ENCODE data around the gene SF1.

SF1 gene

DNA sequence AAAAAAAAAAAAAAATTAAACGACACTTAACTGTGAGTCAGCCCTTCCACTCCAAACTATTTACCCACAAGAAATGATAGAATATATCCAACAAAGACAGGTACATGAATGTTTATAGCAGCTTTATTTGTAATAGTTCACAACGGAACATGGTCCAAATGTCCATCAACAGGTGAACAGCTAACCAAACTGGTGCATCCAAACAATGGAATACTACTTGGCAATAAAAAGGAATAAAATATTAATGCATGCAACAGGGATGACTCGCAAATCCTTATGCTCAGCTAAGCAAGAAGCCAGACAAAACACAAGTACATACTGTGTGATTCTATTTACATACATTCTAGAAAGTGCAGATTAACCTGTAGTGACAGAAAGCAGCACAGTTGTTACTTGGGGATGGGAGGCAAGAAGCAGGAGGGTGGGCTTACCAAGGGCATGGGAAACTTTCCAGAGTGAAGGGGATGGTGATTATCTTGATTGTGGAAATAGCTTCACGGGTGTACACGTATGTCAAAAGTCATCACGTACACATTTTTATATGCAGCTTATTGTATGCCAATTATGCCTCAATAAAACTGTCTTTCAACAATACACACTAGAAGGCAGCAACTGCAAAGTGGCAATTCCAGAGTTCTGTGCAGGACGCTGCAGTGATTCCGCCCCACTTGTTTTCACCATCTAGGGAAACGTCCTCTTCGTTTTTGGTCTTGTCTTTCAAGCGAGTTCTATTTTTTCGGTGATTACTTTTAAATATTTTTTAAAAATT lies 6.7 kb upstream of the SF1 start:
- no peak for DNase-seq (ENCODE audit: low read depth)

DNA sequence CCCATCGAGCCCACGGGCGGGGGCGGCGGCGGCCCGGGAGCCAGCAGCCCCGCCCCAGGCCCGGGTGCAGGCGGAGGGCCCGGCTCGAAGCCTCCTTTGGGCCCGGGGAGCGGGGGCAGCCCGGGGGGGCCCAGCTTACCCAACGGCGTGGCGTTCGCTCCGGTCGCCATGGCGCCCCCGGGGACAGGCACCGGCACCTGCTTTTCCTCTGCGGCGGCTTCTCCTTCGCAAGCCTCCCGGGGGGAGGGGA lies 194 bp downstream of the SF1 start:
- no peak for DNase-seq (ENCODE audit: low read depth)

GRCh38 chr11:64777449-64778222 lies 706 bp downstream of the SF1 start:
- DNase-seq (ENCODE audit: low read depth): peak; percentile 68

- no peak for DNase-seq (ENCODE audit: low read depth)
Measured at GRCh38 chr11:64776875-64777274, 1.5 kb downstream of the SF1 start.

DNA sequence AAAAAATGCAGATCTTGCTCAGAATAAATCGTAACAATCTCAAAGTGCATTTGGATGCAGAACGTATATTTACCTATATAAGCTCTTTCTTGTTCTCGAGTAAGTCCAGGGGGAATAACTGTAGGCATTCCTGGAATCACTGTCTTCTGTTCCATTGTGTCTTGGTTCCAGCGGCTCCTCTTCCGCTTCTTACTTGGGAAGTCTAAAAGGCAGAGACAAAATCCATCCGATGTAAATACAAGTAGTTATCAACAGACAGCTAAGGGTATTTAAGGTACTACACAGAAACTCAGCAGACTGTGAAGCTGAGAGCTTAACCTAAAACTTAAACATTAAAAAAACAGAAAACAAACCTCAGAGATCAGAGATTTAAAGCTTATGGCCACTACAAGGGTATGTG lies 1.9 kb downstream of the SF1 start:
- DNase-seq (ENCODE audit: low read depth): no peak

- no peak for DNase-seq (ENCODE audit: low read depth)
Measured at GRCh38 chr11:64774144-64774543, 4.2 kb downstream of the SF1 start.

DNA sequence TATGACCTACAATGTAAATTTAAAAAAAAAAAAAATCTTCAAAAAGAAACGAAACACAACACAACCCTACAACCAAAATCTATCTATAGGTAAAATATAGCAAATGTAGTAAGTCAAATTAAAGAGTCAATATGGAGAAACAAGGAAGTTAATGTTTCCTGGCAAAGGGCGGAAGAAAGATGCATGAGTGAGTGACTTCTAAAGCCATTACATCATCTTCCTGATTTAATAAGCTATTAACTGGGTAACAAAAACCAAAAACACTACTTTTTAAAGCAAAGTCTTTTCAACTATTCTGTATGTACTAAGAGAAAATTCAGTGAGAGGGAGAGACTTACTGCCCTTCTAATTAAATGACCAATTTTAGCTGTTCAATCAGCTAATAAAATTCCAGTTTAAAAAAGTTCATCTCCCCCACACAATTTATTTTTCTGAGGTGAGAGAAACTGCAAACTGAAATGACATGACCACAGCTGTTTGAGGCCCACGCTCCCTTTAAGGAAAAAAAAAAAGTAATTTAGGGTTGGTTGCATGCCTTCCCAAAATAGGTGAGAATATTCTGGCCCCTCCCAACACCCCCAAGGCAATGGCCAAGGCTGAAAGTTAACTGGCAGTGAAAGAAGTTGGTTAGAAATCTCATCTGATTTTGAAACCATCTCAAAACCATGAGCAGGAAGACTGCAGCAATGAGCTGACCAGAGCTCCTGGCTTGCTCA lies 5.9 kb downstream of the SF1 start:
- DNase-seq (ENCODE audit: low read depth): no peak

- no peak for DNase-seq (ENCODE audit: low read depth)
Measured at GRCh38 chr11:64771861-64772260, 6.5 kb downstream of the SF1 start.

DNA sequence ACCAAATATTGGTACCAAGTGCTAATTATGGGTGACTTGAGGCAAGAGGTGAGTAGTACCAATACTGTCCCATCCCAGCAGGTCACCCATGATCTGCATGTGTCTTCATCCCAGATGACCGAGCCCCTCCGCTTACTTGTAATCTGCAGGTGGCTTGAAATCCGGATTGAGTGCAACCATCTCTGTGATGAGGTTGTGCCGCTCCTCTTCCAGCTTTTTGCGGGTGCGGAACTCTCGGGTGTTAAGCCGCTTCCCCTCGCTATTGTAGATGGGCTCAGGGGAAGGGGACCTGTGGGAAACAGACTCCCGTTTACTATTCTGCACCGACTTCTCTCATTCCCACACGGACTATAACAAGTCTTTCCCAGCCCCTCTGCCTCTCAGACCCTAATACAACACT lies 8.2 kb downstream of the SF1 start:
- no peak for DNase-seq (ENCODE audit: low read depth)

DNA sequence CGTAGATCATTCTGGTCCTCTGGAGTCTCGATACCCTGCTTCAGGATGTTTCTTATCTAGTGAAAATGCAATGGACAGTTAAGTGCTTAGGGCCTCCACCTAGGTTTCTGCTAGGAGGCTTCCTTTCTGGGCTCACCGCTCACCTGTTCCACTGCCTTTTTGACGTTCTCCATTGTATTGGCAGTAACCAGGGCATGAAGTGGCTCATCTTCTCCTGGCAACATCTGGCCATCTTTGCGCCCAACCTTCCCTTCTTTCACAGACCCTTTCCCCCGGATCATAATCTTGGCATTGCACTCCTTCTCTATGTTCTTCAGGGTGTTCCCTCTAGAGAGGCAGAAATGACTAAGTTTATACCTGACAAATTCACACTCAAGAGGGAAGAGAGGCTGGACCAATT lies 9.1 kb downstream of the SF1 start:
- no peak for DNase-seq (ENCODE audit: low read depth)

DNA sequence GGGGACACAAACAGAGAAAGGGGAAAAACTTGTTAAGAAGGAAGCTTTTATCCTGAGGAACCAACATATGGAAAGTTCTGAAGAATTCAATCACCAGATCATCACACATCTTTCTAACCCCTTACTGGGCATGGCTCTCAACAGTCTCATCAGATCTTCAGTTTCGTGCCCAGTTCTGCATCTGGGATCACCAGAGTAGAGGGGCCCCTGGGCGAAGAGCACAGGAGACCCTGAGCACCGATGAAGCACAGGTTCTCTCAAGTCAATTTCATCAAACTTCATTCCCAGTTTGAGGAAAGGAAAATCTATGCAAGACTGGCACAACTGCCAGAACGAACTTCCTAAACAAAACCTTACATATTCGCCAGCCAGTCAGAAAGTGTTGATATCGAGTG lies 10.0 kb downstream of the SF1 start:
- no peak for DNase-seq (ENCODE audit: low read depth)

DNA sequence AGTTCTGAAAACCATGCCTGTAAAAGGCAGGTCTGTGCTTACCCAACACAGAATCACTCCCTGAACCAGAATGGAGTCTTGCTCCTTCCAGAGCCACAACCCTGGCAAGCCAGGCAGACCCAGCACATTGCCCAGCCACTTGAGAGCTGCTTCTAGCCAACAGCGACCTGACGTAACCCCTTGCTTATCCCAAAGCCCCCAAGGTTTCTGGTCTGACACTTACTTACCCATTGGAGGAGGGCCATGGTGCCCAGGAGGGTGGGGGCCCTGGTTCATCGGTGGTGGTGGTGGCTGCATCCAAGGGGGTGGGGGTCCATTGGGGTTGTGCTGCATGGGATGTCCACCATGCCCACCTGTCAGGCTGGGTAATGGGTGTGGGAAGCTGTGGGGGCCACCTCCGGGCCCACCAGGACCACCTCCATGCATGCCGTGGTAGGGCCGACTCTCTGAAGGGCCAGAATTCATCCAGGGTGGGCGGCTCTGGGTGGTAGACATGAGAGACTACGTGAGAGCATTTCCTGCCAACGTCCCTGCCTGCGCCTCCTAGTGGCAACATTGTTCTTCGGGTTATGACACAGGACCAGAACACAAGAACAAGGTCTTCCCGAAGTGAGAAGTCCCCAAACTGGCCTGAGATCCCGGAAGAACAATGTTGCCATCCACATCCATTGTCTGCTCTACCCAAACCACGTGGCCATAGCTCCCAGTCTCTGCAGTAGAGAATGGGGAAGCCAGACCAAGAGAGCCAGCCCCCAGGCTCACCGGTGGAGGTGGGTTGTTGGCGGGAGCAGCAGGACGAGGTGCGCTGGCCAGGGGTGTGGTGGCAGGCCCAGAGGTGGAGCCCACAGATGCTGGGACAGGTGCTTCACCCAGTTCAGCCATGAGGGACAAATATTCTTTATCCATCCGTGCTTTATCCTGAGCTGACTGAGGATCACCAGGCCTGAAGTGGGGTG lies 10.7 kb downstream of the SF1 start:
- peak; percentile 54 for DNase-seq (ENCODE audit: low read depth)

DNA sequence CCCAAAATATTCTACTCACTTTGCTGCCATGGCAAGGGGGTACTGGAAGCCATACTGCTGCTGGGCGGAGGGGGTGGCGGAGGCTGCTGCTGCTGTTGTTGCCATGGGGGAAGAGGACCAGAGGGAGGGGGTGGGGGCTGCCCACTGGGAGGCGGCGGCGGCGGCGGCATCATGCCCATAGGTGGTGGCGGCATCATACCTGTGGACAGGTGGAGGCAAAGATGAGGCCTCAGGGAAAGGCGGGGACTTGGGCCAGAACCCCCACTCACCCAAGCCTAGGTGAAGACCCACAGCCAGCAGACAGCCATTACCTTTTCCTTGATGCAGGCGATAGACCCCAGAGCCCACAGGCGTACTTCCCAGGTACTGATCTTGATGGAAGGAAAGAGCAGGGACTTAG lies 11.5 kb downstream of the SF1 start:
- DNase-seq (ENCODE audit: low read depth): no peak

DNA sequence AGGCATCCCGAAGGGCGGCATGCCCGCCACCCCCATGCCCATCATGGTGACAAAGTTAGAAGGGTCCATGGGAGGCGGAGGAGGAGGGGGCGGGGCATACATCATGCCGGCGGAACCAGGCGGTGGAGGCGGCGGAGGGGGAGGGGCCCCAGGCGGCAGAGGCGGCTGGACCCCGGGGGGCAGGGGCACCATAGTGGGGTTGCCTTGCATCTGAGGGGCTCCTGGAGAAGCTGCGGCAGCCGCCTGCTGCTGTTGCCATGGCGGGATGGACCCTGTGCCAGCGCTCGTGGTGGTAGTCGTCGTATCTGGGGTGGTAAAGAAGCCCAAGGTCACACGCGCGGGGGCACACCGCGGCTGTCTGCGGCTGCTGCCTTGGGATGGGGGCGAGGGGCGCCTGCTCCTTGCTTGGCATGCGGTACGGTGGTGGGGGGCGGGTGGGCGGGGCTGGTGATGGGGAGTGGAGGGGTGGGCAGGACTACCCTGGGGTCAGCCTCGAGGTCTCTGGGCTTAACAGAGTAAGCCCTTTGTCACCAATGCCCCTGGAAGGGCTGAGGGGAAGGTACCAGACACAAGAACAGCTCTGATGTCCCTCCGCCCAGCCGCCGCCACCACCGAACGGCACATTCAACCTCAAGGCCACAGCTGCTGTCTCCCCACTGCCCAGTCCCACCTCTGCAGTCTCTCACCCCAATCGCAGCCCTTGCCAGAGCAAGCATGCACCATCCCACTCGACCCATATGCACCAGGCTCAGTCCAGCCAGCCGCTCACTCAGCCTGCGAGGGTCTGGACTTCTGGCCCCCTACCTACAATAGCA lies 12.3 kb downstream of the SF1 start:
- no peak for DNase-seq (ENCODE audit: low read depth)

DNA sequence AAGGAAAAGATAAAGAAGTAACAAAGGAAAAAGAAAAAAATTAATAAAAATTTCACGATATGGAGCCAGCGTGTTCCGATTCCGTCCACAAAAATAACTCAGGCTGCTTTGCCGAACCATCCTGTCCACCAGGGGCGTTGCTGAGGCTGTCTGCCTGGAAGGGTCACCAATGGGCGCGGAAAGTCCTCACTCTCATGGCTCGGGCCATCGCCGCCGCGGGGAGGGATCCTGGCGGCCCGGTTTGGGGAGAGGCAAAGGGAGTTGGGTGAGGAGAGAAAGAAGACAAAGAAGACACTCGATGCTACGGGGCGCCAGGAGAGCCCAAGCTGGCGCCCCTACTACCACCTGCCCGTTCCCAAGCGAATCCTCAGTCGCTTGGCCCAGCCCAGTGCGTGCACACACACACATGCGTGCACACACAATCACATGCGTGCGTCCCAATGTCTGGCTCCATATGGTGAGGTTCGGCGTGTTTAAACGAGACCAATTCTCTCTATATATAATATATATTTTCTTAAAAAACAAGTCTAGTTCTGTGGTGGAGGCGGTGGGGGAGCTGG lies 13.0 kb downstream of the SF1 start:
- DNase-seq (ENCODE audit: low read depth): no peak

DNA sequence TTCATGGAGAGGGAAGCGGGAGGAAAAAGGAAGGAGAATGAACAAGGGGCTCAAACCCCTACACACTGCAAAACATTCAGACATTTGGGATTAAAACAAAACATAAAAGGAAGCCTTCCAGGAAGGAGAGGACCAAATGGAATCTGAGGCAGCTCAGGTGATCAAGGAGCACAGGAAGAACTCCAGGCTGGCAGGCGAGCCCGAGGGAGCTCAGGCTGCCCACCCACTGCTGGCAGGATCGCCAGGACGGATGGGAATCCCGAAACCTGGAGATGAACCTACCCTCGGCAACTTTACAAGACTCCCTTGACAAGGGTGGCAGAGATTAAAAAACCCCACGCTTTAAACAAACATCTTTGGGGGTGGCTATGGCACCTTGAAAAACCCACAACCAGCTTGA lies 13.6 kb downstream of the SF1 start:
- no peak for DNase-seq (ENCODE audit: low read depth)

GRCh38 chr11:64764040-64764611 lies 14.2 kb downstream of the SF1 start:
- peak; percentile 56 for DNase-seq (ENCODE audit: low read depth)

- no peak for DNase-seq (ENCODE audit: low read depth)
Measured at GRCh38 chr11:64763526-64764039, 14.8 kb downstream of the SF1 start.

DNA sequence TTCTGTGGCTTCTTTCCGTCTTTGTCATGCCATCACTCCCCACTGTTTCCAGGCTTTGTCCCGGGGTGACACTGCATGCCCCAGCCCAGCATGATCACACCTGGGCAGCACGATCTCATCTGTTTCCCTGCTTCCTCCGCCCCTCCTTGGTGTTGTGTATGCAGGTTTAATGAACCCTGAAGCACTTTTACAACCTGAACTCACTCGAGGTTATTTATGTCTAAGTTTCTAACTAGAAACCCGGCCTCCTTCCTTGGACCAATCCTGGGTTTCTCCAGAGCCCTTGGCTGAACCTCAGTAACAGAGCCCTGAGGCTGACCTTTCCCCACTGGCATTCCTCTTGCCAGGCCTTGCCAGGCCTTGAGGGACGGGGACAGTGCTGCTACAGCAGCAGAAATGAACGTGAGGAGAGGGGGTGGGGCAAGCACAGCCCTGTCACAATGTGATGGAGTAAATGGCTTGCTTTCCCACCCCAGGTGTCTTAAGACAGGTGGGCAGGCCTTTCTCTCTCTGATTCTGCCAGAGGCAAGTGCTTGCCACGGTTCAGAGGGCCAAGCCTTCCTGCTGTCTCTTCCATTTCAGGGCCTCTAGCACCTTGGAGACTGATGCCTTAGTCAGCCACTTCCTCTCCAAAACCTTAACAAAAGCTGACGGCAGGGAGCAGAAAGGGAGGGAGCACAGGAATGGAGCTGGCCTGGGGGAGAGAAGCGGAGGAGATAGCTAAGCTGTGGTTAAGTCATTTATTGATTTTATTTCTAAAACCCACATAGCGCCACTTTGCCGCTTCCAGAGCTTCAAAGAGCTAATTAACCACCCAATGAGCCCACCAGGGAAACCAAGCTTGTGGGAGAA lies 15.4 kb downstream of the SF1 start:
- DNase-seq (ENCODE audit: low read depth): no peak
